Activated CD4-positive, alpha-beta T cell treated with anti-CD3 and anti-CD28 coated beads, Interleukin-2, amount 50 U/mL, for 1 hour (primary cell): ENCODE measurements around the gene MATR3.

Experiments
- DNase-seq: peaks from one replicate; pipeline ENCODE4 v3.0.0-alpha.2; 2020

Gene MATR3

DNA sequence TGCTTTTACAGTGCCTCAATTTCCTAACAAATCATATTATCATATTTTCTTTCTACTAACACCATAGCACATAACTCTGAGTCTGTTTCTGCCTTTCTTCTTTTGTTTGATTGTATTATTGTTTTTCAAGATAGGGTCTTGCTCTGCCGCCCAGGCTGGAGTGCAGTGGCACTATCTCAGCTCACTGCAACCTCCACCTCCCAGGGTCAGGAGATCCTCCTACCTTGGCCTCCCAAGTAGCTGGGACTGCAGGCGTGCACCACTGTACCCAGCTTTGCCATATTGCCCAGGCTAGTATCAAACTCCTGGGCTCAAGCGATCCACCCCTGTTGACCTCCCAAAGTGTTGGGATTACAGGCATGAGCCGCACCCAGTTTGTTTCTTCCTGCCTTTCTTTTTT lies 66.8 kb downstream of the MATR3 start:
- DNase-seq = no peak

DNA sequence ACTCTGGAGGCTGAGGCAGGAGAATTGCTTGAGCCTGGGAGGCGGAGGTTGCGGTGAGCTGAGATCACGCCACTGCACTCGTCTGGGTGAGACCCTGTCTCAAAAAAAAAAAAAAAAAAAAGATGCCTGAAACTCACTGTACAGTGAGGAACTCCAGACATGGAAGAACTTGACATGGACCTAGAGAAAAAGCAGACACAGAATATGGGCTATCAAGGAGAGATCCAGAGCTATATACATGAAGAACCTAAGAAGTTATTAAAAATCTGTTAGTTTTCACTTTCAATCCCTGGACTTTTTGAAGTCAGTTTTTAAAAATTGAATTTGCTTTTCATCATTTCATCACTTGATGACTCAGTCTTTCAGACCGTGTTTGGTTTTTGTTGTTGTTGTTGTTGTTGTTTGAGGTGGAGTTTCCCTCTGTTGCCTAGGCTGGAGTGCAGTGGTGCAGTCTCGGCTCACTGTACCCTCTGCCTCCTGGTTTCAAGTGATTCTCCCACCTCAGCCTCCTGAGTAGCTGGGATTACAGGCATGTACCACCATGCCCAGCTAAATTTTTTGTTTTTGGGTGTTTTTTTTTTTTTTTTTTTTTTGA lies 68.4 kb downstream of the MATR3 start:
- DNase-seq = no peak

DNA sequence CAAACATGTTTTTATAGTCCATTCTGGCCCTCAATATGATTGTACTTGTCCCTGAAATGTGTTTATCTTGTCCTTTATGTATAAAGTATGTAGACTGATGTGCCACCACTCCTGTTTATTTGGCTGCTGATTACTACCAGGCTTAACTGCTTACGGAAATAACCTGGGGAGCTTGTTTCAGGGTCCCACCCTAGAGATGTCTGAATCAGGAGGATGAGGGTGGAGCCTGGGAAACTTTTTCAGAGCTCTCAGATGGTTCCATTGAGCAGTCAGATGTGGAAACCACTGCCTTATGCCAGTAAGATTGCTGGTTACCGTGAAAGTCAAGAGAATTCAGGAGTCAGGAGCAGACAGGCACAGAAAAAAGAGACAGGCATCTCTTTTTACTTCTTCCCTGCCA lies 70.4 kb downstream of the MATR3 start:
- DNase-seq = no peak

DNA sequence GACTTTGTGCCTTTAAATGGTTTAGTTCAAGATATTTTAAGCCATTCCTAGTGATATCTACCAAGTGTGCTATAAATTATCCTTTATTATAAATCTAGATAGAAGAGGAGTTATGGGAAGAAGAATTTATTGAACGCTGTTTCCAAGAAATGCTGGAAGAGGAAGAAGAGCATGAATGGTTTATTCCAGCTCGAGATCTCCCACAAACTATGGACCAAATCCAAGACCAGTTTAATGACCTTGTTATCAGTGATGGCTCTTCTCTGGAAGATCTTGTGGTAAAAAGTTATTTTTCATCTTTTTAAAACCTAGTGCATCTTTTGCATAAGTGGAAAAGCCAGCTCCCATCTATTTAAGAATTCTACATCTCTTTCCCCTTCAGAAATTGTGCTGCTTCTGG lies 70.9 kb downstream of the MATR3 start:
- DNase-seq = no peak

DNA sequence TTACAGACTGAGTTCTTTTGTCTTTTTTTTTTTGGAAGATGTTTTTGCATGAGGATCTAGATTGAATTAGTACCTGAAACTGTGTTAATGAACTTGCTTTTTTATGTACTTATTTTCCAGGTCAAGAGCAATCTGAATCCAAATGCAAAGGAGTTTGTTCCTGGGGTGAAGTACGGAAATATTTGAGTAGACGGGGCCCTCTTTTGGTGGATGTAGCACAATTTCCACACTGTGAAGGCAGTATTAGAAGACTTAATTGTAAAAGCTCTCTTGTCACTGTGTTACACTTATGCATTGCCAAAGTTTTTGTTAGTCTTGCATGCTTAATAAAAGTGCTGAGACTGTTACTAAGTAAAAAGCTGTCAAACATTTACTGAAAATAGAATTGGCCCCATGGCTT lies 75.1 kb downstream of the MATR3 start:
- no peak for DNase-seq

DNA sequence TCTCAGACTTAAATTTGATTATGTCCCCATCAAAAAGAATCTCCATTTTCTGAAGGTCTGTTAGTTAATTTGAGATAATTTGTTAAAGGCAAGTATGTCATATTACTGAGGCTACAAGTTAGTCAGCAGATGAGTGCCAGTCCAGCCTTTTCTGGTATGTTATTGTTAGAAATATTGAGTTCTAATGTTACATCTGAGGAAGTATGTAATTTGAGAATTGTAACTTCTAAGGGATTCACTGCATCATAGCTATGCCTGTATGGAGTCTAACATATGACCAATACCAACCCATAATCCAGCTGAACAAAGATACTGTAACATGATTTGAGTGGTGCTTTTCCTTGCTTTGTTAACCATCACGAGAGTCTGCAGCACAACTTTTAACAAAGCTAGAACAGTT lies 75.6 kb downstream of the MATR3 start:
- DNase-seq = no peak

DNA sequence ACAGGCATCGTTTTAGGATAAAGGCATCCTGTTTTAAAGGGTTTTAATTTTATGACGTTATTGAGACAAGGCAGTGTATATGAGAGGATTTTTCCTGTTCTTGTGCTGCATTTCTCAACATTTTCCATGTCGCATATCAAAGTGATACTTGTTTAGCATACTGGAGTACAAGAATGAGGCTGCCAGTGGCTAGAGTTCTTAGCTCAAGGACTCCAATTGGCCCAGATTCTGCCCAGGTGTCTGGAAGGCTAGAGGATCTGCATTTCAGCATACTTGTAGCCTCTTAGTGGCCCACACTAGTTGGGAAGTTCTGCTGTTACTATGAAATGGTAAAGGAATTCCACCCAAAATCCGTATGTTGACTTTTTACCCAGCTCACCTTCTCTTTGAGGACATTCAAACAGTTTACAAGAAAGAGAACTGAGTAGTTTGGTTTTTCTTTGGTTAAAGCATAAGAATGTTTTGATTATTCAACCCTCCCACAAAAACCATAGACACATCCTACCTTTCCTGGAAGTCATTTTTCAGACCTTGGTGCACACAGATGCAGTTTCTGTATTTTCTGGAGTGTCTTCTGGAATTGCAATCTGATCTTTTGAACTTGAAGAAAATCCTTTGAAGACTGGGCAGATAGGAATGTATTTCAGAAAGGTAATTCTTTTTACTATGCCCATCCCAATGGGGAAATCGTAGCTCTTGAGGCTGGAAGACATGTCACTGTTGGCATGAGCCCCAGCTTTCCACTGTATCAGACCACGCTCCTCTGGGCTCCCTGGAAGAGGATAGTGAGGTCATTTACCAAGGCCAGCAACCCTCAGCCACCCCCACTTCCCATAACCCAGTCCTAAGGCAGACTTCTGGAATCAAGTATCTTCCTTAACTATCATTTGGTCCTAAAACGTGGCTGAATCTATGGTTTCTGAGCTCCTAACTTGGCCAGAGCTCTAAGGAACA lies 78.2 kb downstream of the MATR3 start:
- no peak for DNase-seq

DNA sequence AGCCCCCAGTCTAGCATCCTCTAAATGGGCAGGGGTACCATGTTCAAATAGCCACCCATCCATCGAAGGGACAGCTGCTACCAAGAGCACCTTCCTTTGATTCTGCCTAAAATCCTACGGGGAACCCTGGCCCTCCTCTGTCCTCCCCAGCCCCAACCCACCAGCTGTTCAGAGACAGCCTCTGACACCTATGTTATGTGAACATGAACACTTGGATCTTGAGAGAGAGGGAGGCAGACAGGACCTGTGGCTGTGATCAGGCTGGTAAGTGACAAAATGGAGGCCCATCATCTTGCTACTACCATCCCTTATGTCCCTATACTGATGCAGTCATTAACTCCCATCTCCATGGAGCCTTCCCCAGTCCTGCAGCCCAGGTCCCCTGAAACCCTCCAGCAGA lies 81.4 kb downstream of the MATR3 start:
- no peak for DNase-seq

DNA sequence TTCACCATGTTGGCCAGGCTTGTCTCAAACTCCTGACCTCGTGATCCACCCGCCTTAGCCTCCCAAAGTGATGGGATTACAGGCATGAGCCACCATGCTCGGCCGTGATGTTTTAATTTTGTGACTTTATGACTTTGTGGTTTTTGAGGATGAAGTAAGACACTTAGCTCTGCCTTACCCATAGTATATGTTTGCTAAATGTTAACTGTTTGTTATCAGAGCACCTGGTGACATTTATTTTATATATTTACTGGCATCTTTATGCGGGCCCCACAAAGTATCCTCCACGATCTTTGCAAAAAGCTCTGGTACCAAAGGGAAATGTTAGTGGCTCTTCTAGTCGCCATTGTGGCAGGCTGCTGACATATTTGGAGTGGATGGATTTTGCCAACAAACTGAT lies 82.8 kb downstream of the MATR3 start:
- no peak for DNase-seq

DNA sequence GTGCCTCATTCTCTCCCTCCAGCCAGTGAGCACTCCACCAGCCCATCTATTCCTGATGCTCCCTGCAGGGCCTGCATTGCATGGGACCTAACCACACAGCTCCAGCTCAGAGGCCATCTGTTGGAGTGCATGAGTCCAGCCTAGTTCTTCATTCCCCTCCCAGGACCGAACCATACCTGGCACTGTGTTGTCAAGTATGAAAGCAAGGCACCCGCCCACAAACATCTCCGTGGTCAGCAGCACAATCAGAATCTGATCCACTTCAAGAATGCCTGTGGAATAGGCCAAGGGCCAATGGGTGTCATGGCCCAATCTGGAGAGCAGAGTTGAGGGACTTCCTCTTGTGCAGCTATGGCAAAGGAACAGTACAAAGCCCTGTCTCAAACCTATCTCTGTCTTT lies 83.7 kb downstream of the MATR3 start:
- no peak for DNase-seq

DNA sequence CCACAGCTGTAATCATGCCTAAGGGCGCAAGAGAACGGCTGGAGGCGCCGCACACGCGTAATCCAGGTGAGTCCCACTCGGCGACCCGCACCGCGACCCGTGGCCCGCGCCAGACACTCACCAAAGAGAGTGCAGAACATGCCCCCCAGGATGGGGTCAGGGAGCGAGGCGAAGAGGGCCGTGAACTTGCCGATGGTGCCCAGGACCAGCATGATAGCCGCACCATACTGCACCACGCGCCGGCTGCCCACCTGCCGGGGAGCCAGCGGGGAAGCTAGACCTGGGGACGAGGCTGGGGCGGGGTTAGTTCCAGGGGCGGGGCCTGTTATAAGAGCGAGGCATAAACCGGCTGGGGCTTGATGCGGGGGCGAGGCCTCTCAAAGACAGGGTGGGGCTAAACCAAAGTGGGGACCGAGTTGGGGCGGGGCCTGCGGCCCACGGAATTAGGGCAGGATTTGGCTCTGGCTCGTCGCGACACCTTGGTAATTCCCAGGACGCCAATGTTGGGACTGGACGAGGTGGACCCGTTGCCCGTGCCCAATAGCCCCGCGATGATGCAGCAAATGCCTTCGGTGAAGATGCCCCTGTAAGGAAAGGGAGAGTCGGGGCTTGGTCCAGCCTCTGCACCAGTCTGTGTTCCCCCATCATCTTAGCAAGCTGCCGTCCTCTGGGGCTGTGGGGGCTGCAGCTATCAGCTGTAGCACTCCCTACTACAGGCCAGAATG lies 84.7 kb downstream of the MATR3 start:
- DNase-seq = no peak

DNA sequence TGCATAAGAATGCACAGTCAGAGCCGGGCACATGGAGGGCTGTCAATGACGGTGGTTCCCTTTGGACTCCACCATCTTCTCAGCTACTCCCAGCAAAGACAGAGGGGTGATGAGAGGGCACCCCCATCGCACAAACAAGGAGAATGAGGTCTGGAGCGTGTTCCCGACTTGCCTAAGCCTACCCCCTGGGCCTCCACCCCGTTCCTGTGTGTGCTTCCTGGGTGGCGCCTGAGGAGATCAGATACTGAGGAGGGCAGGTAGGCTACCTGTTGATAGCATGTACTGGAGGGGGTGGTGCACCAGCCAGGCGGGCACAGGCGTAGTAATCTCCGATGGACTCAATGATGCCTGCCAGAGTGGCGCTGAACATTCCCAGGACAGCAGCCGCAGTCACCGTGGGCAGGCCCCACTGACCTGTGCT lies 85.4 kb downstream of the MATR3 start:
- no peak for DNase-seq

DNA sequence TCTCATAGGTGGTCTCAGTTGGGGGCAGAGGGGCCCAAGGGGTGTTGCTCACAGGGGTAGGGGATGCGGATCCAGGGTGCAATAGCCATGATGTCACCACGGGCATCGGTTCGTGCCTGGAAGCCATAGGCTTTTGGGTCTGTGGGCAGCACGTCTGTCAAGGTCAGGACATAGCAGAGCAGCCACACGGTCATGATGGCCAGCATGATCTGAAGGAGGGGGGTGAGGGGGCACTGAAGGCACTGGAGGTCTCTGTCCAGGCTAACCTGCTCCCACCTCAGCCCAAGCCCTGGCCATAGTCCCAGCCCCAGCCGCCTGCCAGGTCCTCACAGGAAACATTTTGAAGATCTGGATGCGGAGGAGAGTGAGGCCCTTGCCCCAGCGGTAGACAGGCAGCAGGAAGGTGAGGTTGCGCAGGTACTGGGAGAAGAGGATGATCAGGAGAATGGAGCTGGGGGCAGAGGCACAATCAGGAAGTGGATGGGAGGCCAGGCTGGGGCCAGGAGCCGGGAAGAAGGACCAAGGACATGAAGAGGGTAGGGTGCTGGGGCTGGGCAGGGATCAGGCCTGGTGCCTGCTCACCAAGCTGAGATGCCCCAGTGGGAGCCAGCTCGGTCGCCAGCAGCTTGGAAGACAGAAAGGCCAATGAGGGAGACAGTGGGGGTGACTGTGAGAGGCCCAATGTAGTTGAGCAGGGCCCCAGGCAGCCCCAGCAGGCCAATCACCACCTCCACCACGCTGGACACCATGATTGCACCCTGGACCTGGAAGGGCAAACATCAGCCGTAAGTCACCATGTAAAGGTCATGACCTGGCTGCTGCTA lies 86.3 kb downstream of the MATR3 start:
- no peak for DNase-seq
